HEK293 (cell line): ENCODE results near the gene ZNF865.

ENCODE experiments used
- GFI1B ChIP-seq: fragments of 450-650 bp; formaldehyde crosslinking; IDR thresholded peaks from 2 replicates; pipeline ENCODE4 v1.5.1; 2016; ENCODE audit warnings: missing biosample characterization, missing genetic modification characterization
- GLI4 ChIP-seq: fragments of 450-650 bp; formaldehyde crosslinking; IDR thresholded peaks from 2 replicates; pipeline ENCODE4 v1.5.1; 2016; ENCODE audit warnings: missing biosample characterization, missing genetic modification characterization
- IKZF3 ChIP-seq: fragments of 450-650 bp; IDR thresholded peaks from 2 replicates; pipeline ENCODE4 v1.5.0; 2018; ENCODE audit warnings: missing biosample characterization, mild to moderate bottlenecking, missing genetic modification characterization, moderate library complexity
- KLF16 ChIP-seq: fragments of 450-650 bp; formaldehyde crosslinking; IDR thresholded peaks from 2 replicates; pipeline ENCODE4 v1.5.1; 2017; ENCODE audit warnings: missing biosample characterization, missing genetic modification characterization
- MZF1 ChIP-seq: fragments of 450-650 bp; formaldehyde crosslinking; IDR thresholded peaks from 2 replicates; pipeline ENCODE4 v1.5.1; 2017; ENCODE audit warnings: missing biosample characterization, missing genetic modification characterization, borderline replicate concordance
- PRDM10 ChIP-seq: fragments of 450-650 bp; formaldehyde crosslinking; IDR thresholded peaks from 2 replicates; pipeline ENCODE4 v1.5.1; 2016; ENCODE audit warnings: missing biosample characterization, missing genetic modification characterization
- SALL2 ChIP-seq: fragments of 450-650 bp; formaldehyde crosslinking; IDR thresholded peaks from 2 replicates; pipeline ENCODE4 v1.5.0; 2017; ENCODE audit warnings: missing biosample characterization, mild to moderate bottlenecking, missing genetic modification characterization, borderline replicate concordance
- TSHZ1 ChIP-seq: fragments of 450-650 bp; formaldehyde crosslinking; IDR thresholded peaks from 2 replicates; pipeline ENCODE4 v1.5.1; 2016; ENCODE audit warnings: missing biosample characterization, missing genetic modification characterization, borderline replicate concordance
- ZBTB44 ChIP-seq: fragments of 450-650 bp; IDR thresholded peaks from 2 replicates; pipeline ENCODE4 v1.5.1; 2018; ENCODE audit warnings: missing biosample characterization, mild to moderate bottlenecking, missing genetic modification characterization
- ZBTB6 ChIP-seq: fragments of 450-650 bp; formaldehyde crosslinking; IDR thresholded peaks from 2 replicates; pipeline ENCODE4 v1.5.1; 2017; ENCODE audit warnings: missing biosample characterization, missing genetic modification characterization
- ZFHX2 ChIP-seq: fragments of 450-650 bp; formaldehyde crosslinking; conservative IDR thresholded peaks from 2 replicates; pipeline ENCODE4 v1.5.1; 2016; ENCODE audit warnings: missing biosample characterization, missing genetic modification characterization
- ZFP37 ChIP-seq: fragments of 450-650 bp; formaldehyde crosslinking; IDR thresholded peaks from 2 replicates; pipeline ENCODE4 v1.5.1; 2016; ENCODE audit warnings: missing biosample characterization, missing genetic modification characterization
- ZFP69B ChIP-seq: fragments of 450-650 bp; formaldehyde crosslinking; IDR thresholded peaks from 2 replicates; pipeline ENCODE4 v1.5.1; 2016; ENCODE audit warnings: missing biosample characterization, missing genetic modification characterization
- ZNF10 ChIP-seq: fragments of 450-650 bp; formaldehyde crosslinking; IDR thresholded peaks from 2 replicates; pipeline ENCODE4 v1.5.1; 2017; ENCODE audit warnings: missing biosample characterization, missing genetic modification characterization
- ZNF16 ChIP-seq: fragments of 450-650 bp; formaldehyde crosslinking; IDR thresholded peaks from 2 replicates; pipeline ENCODE4 v1.5.1; 2016; ENCODE audit warnings: low read depth, missing biosample characterization, missing genetic modification characterization
- ZNF214 ChIP-seq: fragments of 450-650 bp; formaldehyde crosslinking; IDR thresholded peaks from 2 replicates; pipeline ENCODE4 v1.5.1; 2017; ENCODE audit warnings: missing biosample characterization, mild to moderate bottlenecking, missing genetic modification characterization, borderline replicate concordance
- ZNF23 ChIP-seq: fragments of 450-650 bp; formaldehyde crosslinking; IDR thresholded peaks from 2 replicates; pipeline ENCODE4 v1.5.1; 2016; ENCODE audit warnings: missing biosample characterization, missing genetic modification characterization, borderline replicate concordance
- ZNF335 ChIP-seq: fragments of 450-650 bp; formaldehyde crosslinking; conservative IDR thresholded peaks from 2 replicates; pipeline ENCODE4 v1.5.1; 2016; ENCODE audit warnings: missing biosample characterization, missing genetic modification characterization
- ZNF391 ChIP-seq: fragments of 450-650 bp; formaldehyde crosslinking; IDR thresholded peaks from 2 replicates; pipeline ENCODE4 v1.5.1; 2016; ENCODE audit warnings: low read depth, missing biosample characterization, missing genetic modification characterization, borderline replicate concordance
- ZNF398 ChIP-seq: fragments of 450-650 bp; formaldehyde crosslinking; IDR thresholded peaks from 2 replicates; pipeline ENCODE4 v1.5.1; 2017; ENCODE audit warnings: missing biosample characterization, missing genetic modification characterization
- ZNF423 ChIP-seq: fragments of 450-650 bp; formaldehyde crosslinking; IDR thresholded peaks from 2 replicates; pipeline ENCODE4 v1.5.1; 2016; ENCODE audit warnings: missing biosample characterization, missing genetic modification characterization
- ZNF558 ChIP-seq: fragments of 450-650 bp; formaldehyde crosslinking; IDR thresholded peaks from 2 replicates; pipeline ENCODE4 v1.5.1; 2016; ENCODE audit warnings: missing biosample characterization, missing genetic modification characterization
- ZNF660 ChIP-seq: fragments of 450-650 bp; IDR thresholded peaks from 2 replicates; pipeline ENCODE4 v1.5.1; 2018; ENCODE audit warnings: missing biosample characterization, mild to moderate bottlenecking, missing genetic modification characterization
- ZNF747 ChIP-seq: fragments of 450-650 bp; formaldehyde crosslinking; IDR thresholded peaks from 2 replicates; pipeline ENCODE4 v1.5.1; 2016; ENCODE audit warnings: missing biosample characterization, missing genetic modification characterization
- ZSCAN5A ChIP-seq: fragments of 450-650 bp; formaldehyde crosslinking; IDR thresholded peaks from 2 replicates; pipeline ENCODE4 v1.5.1; 2016; ENCODE audit warnings: missing biosample characterization, missing genetic modification characterization
- ZXDB ChIP-seq: fragments of 450-650 bp; formaldehyde crosslinking; IDR thresholded peaks from 2 replicates; pipeline ENCODE4 v1.5.1; 2016; ENCODE audit warnings: missing biosample characterization, missing genetic modification characterization

Gene ZNF865

GRCh38 chr19:55580628-55581144 lies 24.8 kb upstream of the ZNF865 start, which contains the start of gene ZNF579 (continued):
- TF ChIP-seq ZBTB44 (tag by site-specific recombination) (peak; percentile 26; the same call in 1 of the 2 replicates), KLF16 (tag by site-specific recombination) (peak; percentile 95), IKZF3 (tag by site-specific recombination) (peak; percentile 94), ZNF10 (no peak), MZF1 (tag by site-specific recombination) (0 out of 2 replicates have a peak, but pooled peaks have one; percentile 38), ZFP37 (peak; percentile 70), ZNF558 (tag by site-specific recombination) (no peak), GLI4 (tag by site-specific recombination) (0 out of 2 replicates have a peak, but pooled peaks have one; percentile 83), TSHZ1 (tag by site-specific recombination) (0 out of 2 replicates have a peak, but pooled peaks have one; percentile 24), ZNF391 (tag by site-specific recombination) (peak; percentile 80; the same call in 1 of the 2 replicates), ZNF23 (tag by site-specific recombination) (no peak), ZFHX2 (no peak; the same call in 1 of the 2 replicates), ZSCAN5A (tag by site-specific recombination) (0 out of 2 replicates have a peak, but pooled peaks have one; percentile 26), ZXDB (tag by site-specific recombination) (peak; percentile 60), ZNF423 (tag by site-specific recombination) (0 out of 2 replicates have a peak, but pooled peaks have one; percentile 7), ZFP69B (peak; percentile 35; the same call in 1 of the 2 replicates), ZNF214 (tag by site-specific recombination) (no peak), ZNF747 (tag by site-specific recombination) (no peak), PRDM10 (peak; percentile 52; the same call in 1 of the 2 replicates), ZBTB6 (tag by site-specific recombination) (0 out of 2 replicates have a peak, but pooled peaks have one; percentile 27), SALL2 (tag by site-specific recombination) (no peak), ZNF335 (tag by site-specific recombination) (peak; percentile 78; the same call in 1 of the 2 replicates), GFI1B (tag by site-specific recombination) (no peak), ZNF398 (tag by site-specific recombination) (peak; percentile 80), ZNF660 (peak; percentile 96), ZNF16 (no peak)
